Prostate gland (tissue), 2 donors: Measurements from ENCODE around the gene TDRD10. TPM values are rescaled to one million over a fixed set of nuclear protein-coding genes. Genes with fewer than 3 reads are reported as not detected.

Source experiments
- DNase-seq: peaks from one replicate; pipeline ENCODE4 v3.0.0-alpha.2; 2019; ENCODE audit warnings: low spot score
- H3K27ac ChIP-seq, 2 donors: fragments of 200-600 bp; sonication (generic); 2 replicates each; pipeline ENCODE4 v1.5.1; 2017 to 2019
- H3K27me3 ChIP-seq: fragments of 200-600 bp; sonication (generic); replicated peaks from 2 replicates; pipeline ENCODE4 v1.5.1; 2019; ENCODE audit not compliant: insufficient read depth
- H3K36me3 ChIP-seq, 2 donors: fragments of 200-600 bp; sonication (generic); 1 replicate in 1 of 2; 2 replicates in 1 of 2; pipeline versions ENCODE4 v1.5.1 to v1.8.1; 2017 to 2019
- H3K4me1 ChIP-seq: fragments of 200-600 bp; sonication (generic); replicated peaks from 2 replicates; pipeline ENCODE4 v1.5.1; 2019
- H3K4me3 ChIP-seq, 2 donors: fragments of 200-600 bp; sonication (generic); 2 replicates each; pipeline ENCODE4 v1.5.1; 2017 to 2019
- H3K9me3 ChIP-seq: fragments of 200-600 bp; sonication (generic); 2 replicates; pipeline ENCODE4 v1.5.1; 2017
- CTCF ChIP-seq, 4 experiments: fragments of 200-600 bp in 2 of 4; fragments of 450-650 bp in 2 of 4; sonication (generic) in 2 of 4; IDR thresholded peaks; 1 replicate in 3 of 4; 2 replicates in 1 of 4; pipeline ENCODE4 v1.5.1; 2016 to 2019; ENCODE audit warnings: antibody characterized with exemption in 4 of 4, mild to moderate bottlenecking in 2 of 4, moderate library complexity in 2 of 4
- POLR2A ChIP-seq: fragments of 450-650 bp; IDR thresholded peaks from one replicate; pipeline ENCODE4 v1.6.1; 2016; ENCODE audit warnings: antibody characterized with exemption, mild to moderate bottlenecking
- POLR2AphosphoS5 ChIP-seq: sonication (generic); formaldehyde crosslinking; IDR thresholded peaks from one replicate; pipeline ENCODE4 v1.6.1; 2017; ENCODE audit warnings: antibody characterized with exemption
- WGBS: methylation state at CpG from one replicate; pipeline ENCODE4 v1.1.5; 2018; 5-methylcytosine and 5-hydroxymethylcytosine counted together
- intact Hi-C: fragments of 100-400 bp; cut with DNase I; formaldehyde crosslinking; loops from one replicate; pipeline ENCODE4 v1.14.2; 2022
- total RNA-seq, 2 donors: library from RNA; depleted of rRNA; stranded (reverse); fragments of >200 nt; gene quantifications; one replicate each; pipeline ENCODE4 v1.1.0, GENCODE V29; 2016

Gene TDRD10
- total RNA-seq, 2 donors from 2014 or later: 0.46 to 11.4 TPM

- H3K27ac ChIP-seq: no peak overlapping the region
- H3K4me1 ChIP-seq: no peaks in the 10 kb centered on the region
- TF ChIP-seq POLR2A (no peak), POLR2AphosphoS5 (no peak), CTCF (IDR thresholded peaks at IDR 0.05) (no peak)
- no peak for DNase-seq
- no peaks in the 10 kb centered on the region for H3K27me3 ChIP-seq
- H3K36me3 ChIP-seq: peaks cover 15 to 34% of the 10 kb centered on the region in 2 donors
- intact Hi-C loops: no loop called here
- H3K4me3 ChIP-seq: no peak overlapping the region
- 73% methylated on average over 3 of the region's 3 CpGs for WGBS
- H3K9me3 ChIP-seq: no peaks in the 10 kb centered on the region
These were observed 47.3 kb downstream of the TDRD10 start for GRCh38 chr1:154549202-154549770.

- H3K27me3 ChIP-seq: no peaks in the 10 kb centered on the region
- WGBS: 58% methylated on average over 5 of the region's 5 CpGs
- intact Hi-C loops: loop anchor here (10.0 kb wide), 2 partner anchors 145 to 515 kb away; partner anchors contain the start of genes EFNA4 and IL6R
- H3K36me3 ChIP-seq: peaks cover 22 to 42% of the 10 kb centered on the region in 2 donors
- H3K27ac ChIP-seq: no peak overlapping the region
- DNase-seq: no peak
- H3K9me3 ChIP-seq: no peaks in the 10 kb centered on the region
- H3K4me1 ChIP-seq: no peaks in the 10 kb centered on the region
- no peak for TF ChIP-seq POLR2A
- no peak for TF ChIP-seq POLR2AphosphoS5
- TF ChIP-seq CTCF (IDR thresholded peaks at IDR 0.05): no peak
- H3K4me3 ChIP-seq: no peak overlapping the region
These were observed 48.1 kb downstream of the TDRD10 start for GRCh38 chr1:154550070-154550469.

- intact Hi-C loops: loop anchor here (10.0 kb wide), 2 partner anchors 146 to 514 kb away; partner anchors contain the start of genes EFNA4 and IL6R
- H3K9me3 ChIP-seq: no peaks in the 10 kb centered on the region
- H3K36me3 ChIP-seq: peaks cover 24 to 45% of the 10 kb centered on the region in 2 donors
- no peak overlapping the region for H3K27ac ChIP-seq
- H3K4me1 ChIP-seq: no peaks in the 10 kb centered on the region
- H3K27me3 ChIP-seq: no peaks in the 10 kb centered on the region
- no peak overlapping the region for H3K4me3 ChIP-seq
- DNase-seq: no peak
- TF ChIP-seq POLR2AphosphoS5: no peak
- TF ChIP-seq CTCF (IDR thresholded peaks at IDR 0.05): no peak
- TF ChIP-seq POLR2A: no peak
- 77% methylated on average over 6 of the region's 6 CpGs for WGBS
These were observed 48.6 kb downstream of the TDRD10 start for GRCh38 chr1:154550657-154551056.

- 86% methylated on average over 4 of the region's 4 CpGs for WGBS
- intact Hi-C loops: loop anchor here (10.0 kb wide), 2 partner anchors 147 to 513 kb away; partner anchors contain the start of genes EFNA4 and IL6R
- peaks cover 2% of the 10 kb centered on the region for H3K4me1 ChIP-seq
- H3K4me3 ChIP-seq: no peak overlapping the region
- no peak for DNase-seq
- TF ChIP-seq POLR2A (no peak), CTCF (IDR thresholded peaks at IDR 0.05) (no peak), POLR2AphosphoS5 (no peak)
- no peak overlapping the region for H3K27ac ChIP-seq
- H3K36me3 ChIP-seq: peaks cover 24 to 45% of the 10 kb centered on the region in 2 donors
- H3K9me3 ChIP-seq: no peaks in the 10 kb centered on the region
- H3K27me3 ChIP-seq: no peaks in the 10 kb centered on the region
These were observed 49.5 kb downstream of the TDRD10 start for GRCh38 chr1:154551474-154551873.

- Histone ChIP-seq H3K4me1 (peaks cover 6% of the 10 kb centered on the region), H3K9me3 (no peaks in the 10 kb centered on the region), H3K27ac (no peak overlapping the region), H3K27me3 (no peaks in the 10 kb centered on the region), H3K36me3 (peaks cover 24 to 45% of the 10 kb centered on the region in 2 donors), H3K4me3 (no peak overlapping the region)
- 91% methylated on average over 6 of the region's 6 CpGs for WGBS
- no peak for DNase-seq
- no peak for TF ChIP-seq CTCF (IDR thresholded peaks at IDR 0.05)
- TF ChIP-seq POLR2A: no peak
- TF ChIP-seq POLR2AphosphoS5: no peak
- intact Hi-C loops: loop anchor here (10.0 kb wide), 2 partner anchors 147 to 513 kb away; partner anchors contain the start of genes EFNA4 and IL6R
These were observed 50.0 kb downstream of the TDRD10 start for GRCh38 chr1:154552036-154552435.
